ENCODE measurements around the gene TNFRSF4.

Gene TNFRSF4

GRCh38 chr1:1232796-1233566 lies 19.0 kb upstream of the TNFRSF4 start:
- DNase-seq (ENCODE audit: low spot score): no peak

- no peak for DNase-seq (ENCODE audit: low spot score)
These were observed 18.3 kb upstream of the TNFRSF4 start, which contains the start of gene B3GALT6 for GRCh38 chr1:1232208-1232795. TSS of gene B3GALT6 (plus strand) at chr1:1232237. CDS start at chr1:1232279, 42 bp downstream.

GRCh38 chr1:1231400-1232207 lies 17.7 kb upstream of the TNFRSF4 start, which contains the start of gene SDF4:
TSS of gene SDF4 (minus strand) at chr1:1232001. CDS start at chr1:1228772, 3,229 bp downstream.
- peak; percentile 100 for DNase-seq (ENCODE audit: low spot score)

- DNase-seq (ENCODE audit: low spot score): peak; percentile 79
These were observed 16.9 kb upstream of the TNFRSF4 start for GRCh38 chr1:1230656-1231399.

- no peak for DNase-seq (ENCODE audit: low spot score)
These were observed 15.8 kb upstream of the TNFRSF4 start for GRCh38 chr1:1229770-1230169.

GRCh38 chr1:1228596-1229321 lies 14.8 kb upstream of the TNFRSF4 start:
- no peak for DNase-seq (ENCODE audit: low spot score)

GRCh38 chr1:1228187-1228586 lies 14.2 kb upstream of the TNFRSF4 start:
- no peak for DNase-seq (ENCODE audit: low spot score)

GRCh38 chr1:1227386-1227785 lies 13.4 kb upstream of the TNFRSF4 start:
- no peak for DNase-seq (ENCODE audit: low spot score)

GRCh38 chr1:1226566-1227362 lies 12.8 kb upstream of the TNFRSF4 start:
- DNase-seq (ENCODE audit: low spot score): no peak

- DNase-seq (ENCODE audit: low spot score): no peak
These were observed 12.0 kb upstream of the TNFRSF4 start for GRCh38 chr1:1225913-1226312.

GRCh38 chr1:1225238-1225845 lies 11.4 kb upstream of the TNFRSF4 start:
- DNase-seq (ENCODE audit: low spot score): no peak

- DNase-seq (ENCODE audit: low spot score): no peak
These were observed 9.9 kb upstream of the TNFRSF4 start for GRCh38 chr1:1223891-1224290.

- DNase-seq (ENCODE audit: low spot score): no peak
These were observed 9.4 kb upstream of the TNFRSF4 start for GRCh38 chr1:1223321-1223720.

GRCh38 chr1:1222575-1223225 lies 8.7 kb upstream of the TNFRSF4 start:
- no peak for DNase-seq (ENCODE audit: low spot score)

GRCh38 chr1:1221887-1222574 lies 8.1 kb upstream of the TNFRSF4 start:
- no peak for DNase-seq (ENCODE audit: low spot score)

- DNase-seq (ENCODE audit: low spot score): no peak
These were observed 6.2 kb upstream of the TNFRSF4 start for GRCh38 chr1:1220197-1220596.

- DNase-seq (ENCODE audit: low spot score): no peak
These were observed 5.4 kb upstream of the TNFRSF4 start for GRCh38 chr1:1219341-1219740.

GRCh38 chr1:1218524-1219200 lies 4.7 kb upstream of the TNFRSF4 start:
- no peak for DNase-seq (ENCODE audit: low spot score)
